ENCODE results near the gene OXCT1. TPM values are rescaled to one million over a fixed set of nuclear protein-coding genes. Genes with fewer than 3 reads are reported as not detected.

The OXCT1 gene
- total and polyA plus RNA-seq, 2 of the 8 experiments (the other 6 are each of a cell fraction or from before 2014, with no cell fraction given), result 10.1 to 28.2 TPM

DNA sequence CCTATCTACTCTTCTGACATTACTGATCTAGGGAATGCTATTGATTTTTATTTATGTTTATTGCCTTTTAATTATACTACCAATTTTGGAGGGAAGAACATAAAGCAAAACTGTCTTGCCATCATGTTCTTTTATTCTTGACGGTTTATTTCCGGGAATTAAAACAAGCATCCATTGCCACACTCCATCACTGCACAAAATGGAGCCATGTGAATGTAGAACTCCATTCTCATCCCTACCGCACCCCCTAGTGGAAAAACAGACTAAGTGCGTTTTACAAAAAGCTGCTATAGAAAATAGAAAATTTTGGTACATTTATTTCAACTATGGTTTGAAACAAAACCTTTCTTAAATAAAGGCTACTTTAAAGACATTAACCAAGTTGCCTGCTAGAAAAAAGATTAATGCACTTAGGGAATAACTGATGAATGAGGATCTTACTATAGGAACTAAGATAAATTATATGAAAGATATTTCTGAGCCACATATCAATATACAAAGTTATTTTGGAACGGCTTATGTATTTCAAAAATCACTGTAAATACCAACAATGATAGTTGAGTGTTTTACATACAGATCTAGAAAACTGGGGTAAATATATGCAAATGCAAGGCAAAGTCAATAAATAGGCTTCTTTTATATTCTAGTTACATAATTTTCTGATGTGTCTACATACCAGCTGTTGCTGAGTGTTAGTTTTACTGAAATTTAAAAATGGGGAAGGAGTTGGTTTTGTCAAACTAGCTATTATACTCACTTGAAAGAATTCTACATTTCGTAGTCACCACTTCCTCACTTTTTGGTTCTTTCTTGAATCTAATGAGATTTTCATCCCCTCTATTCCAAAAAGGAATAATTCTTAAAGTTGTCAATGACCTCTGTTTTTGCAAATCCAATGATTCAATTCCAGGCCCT, 26.5 kb downstream of the OXCT1 start (continued):
- TF ChIP-seq SUZ12 (IDR thresholded peaks at IDR 0.05; ENCODE audit: low read length) (no peak), MAFK (IDR thresholded peaks at IDR 0.05; ENCODE audit: low read depth, low read length) (no peak), TAF7 (optimal IDR thresholded peaks at IDR 0.05; ENCODE audit: borderline replicate concordance, low read depth, low read length) (no peak), YY1 (IDR thresholded peaks at IDR 0.05; ENCODE audit: low read depth, low read length) (peak; percentile 93), POLR2AphosphoS5 (IDR thresholded peaks at IDR 0.05; ENCODE audit: low read depth, low read length) (no peak), SAP30 (IDR thresholded peaks at IDR 0.05; ENCODE audit: insufficient read depth, insufficient replicate concordance, low read length) (no peak), NRF1 (IDR thresholded peaks at IDR 0.05; ENCODE audit: low read depth, low read length) (no peak), CEBPB (IDR thresholded peaks at IDR 0.05; ENCODE audit: low read depth, low read length) (0 out of 2 replicates have a peak, but pooled peaks have one; percentile 25), TAF1 (IDR thresholded peaks at IDR 0.05; ENCODE audit: low read depth, low read length) (no peak), SIN3A (conservative IDR thresholded peaks at IDR 0.05 in 1 of 2, IDR thresholded peaks at IDR 0.05 in 1 of 2; ENCODE audit: low read depth in 1 of 2, low read length in 2 of 2) (no peak), RFX5 (IDR thresholded peaks at IDR 0.05; ENCODE audit: borderline replicate concordance, low read depth, low read length) (no peak), CHD2 (IDR thresholded peaks at IDR 0.05; ENCODE audit: low read length) (no peak), ATF3 (IDR thresholded peaks at IDR 0.05; ENCODE audit: insufficient read depth, low read depth, low read length) (no peak)

Data from H1 (cell line).